ENCODE results near the gene HS3ST3A1. TPM values are rescaled to one million over a fixed set of nuclear protein-coding genes. Genes with fewer than 3 reads are reported as not detected.

Gene HS3ST3A1
- total RNA-seq, 1 experiment from 2014 or later = not detected

DNA sequence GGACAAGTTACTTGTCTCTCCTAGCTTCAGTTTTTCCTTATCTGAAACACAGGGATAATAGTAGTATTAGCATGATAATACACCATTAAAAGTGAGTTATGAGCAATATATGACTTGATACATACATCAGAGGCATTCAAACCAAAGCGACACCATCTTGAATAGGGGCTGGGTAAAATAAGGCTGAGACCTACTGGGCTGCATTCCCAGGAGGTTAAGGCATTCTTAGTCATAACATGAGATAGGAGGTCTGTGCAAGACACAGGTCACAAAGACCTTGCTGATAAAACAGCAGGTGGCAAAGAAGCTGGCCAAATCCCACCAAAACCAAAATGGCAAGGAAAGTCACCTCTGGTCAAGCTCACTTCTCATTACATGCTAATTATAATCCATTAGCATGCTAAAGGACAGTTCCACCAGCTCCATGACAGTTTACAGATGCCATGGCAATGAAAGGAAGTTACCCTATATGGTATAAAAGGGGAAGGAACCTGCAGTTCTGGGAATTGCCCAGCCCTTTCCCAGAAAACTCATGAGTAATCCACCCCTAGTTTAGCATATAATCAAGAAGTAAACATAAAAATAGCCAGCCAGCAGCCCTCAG, 37.2 kb upstream of the HS3ST3A1 start:
- Histone ChIP-seq H3K79me2 (ENCODE audit: low read length) (no peaks in the 10 kb centered on the region), H3K4me3 (ENCODE audit: low read length) (no peak overlapping the region), H3K4me2 (ENCODE audit: low read depth, low read length, poor library complexity, severe bottlenecking) (no peak overlapping the region), H3K27me3 (ENCODE audit: low read length) (no peaks in the 10 kb centered on the region), H4K20me1 (ENCODE audit: insufficient read depth, low read depth, low read length) (no peaks in the 10 kb centered on the region), H3K9ac (ENCODE audit: low read length) (no peak overlapping the region), H3K9me2 (replicated peaks; ENCODE audit: insufficient read depth, low read length) (no peaks in the 10 kb centered on the region), H2AFZ (ENCODE audit: low read length) (no peak overlapping the region), H3K27ac (ENCODE audit: low read length) (no peak overlapping the region), H3K9me3 (ENCODE audit: low read length) (no peaks in the 10 kb centered on the region), H3K36me3 (ENCODE audit: insufficient read depth, low read length) (no peaks in the 10 kb centered on the region), H3K4me1 (ENCODE audit: low read length) (no peaks in the 10 kb centered on the region)
- no peak for DNase-seq

GRCh38 chr17:13636951-13637350, 35.2 kb upstream of the HS3ST3A1 start:
- Histone ChIP-seq H3K9me2 (replicated peaks; ENCODE audit: insufficient read depth, low read length) (no peaks in the 10 kb centered on the region), H2AFZ (ENCODE audit: low read length) (no peak overlapping the region), H3K9me3 (ENCODE audit: low read length) (no peaks in the 10 kb centered on the region), H3K9ac (ENCODE audit: low read length) (no peak overlapping the region), H3K79me2 (ENCODE audit: low read length) (no peaks in the 10 kb centered on the region), H3K4me2 (ENCODE audit: low read depth, low read length, poor library complexity, severe bottlenecking) (no peak overlapping the region), H3K27ac (ENCODE audit: low read length) (no peak overlapping the region), H3K4me1 (ENCODE audit: low read length) (no peaks in the 10 kb centered on the region), H3K36me3 (ENCODE audit: insufficient read depth, low read length) (no peaks in the 10 kb centered on the region), H3K4me3 (ENCODE audit: low read length) (no peak overlapping the region), H3K27me3 (ENCODE audit: low read length) (no peaks in the 10 kb centered on the region), H4K20me1 (ENCODE audit: insufficient read depth, low read depth, low read length) (no peaks in the 10 kb centered on the region)
- no peak for DNase-seq

- Histone ChIP-seq H3K9me2 (replicated peaks; ENCODE audit: insufficient read depth, low read length) (no peaks in the 10 kb centered on the region), H3K9ac (ENCODE audit: low read length) (no peak overlapping the region), H3K36me3 (ENCODE audit: insufficient read depth, low read length) (no peaks in the 10 kb centered on the region), H3K4me1 (ENCODE audit: low read length) (peaks cover 2% of the 10 kb centered on the region; the same call in 1 of the 2 replicates), H3K27me3 (ENCODE audit: low read length) (no peaks in the 10 kb centered on the region), H2AFZ (ENCODE audit: low read length) (no peak overlapping the region), H3K4me3 (ENCODE audit: low read length) (no peak overlapping the region), H3K79me2 (ENCODE audit: low read length) (no peaks in the 10 kb centered on the region), H3K9me3 (ENCODE audit: low read length) (no peaks in the 10 kb centered on the region), H3K27ac (ENCODE audit: low read length) (no peak overlapping the region), H4K20me1 (ENCODE audit: insufficient read depth, low read depth, low read length) (no peaks in the 10 kb centered on the region), H3K4me2 (ENCODE audit: low read depth, low read length, poor library complexity, severe bottlenecking) (no peak overlapping the region)
- no peak for DNase-seq
Measured at GRCh38 chr17:13635951-13636350, 34.2 kb upstream of the HS3ST3A1 start.

GRCh38 chr17:13634021-13634420, 32.3 kb upstream of the HS3ST3A1 start:
- Histone ChIP-seq H3K27ac (ENCODE audit: low read length) (no peak overlapping the region), H3K9ac (ENCODE audit: low read length) (no peak overlapping the region), H2AFZ (ENCODE audit: low read length) (no peak overlapping the region), H3K79me2 (ENCODE audit: low read length) (no peaks in the 10 kb centered on the region), H4K20me1 (ENCODE audit: insufficient read depth, low read depth, low read length) (no peaks in the 10 kb centered on the region), H3K27me3 (ENCODE audit: low read length) (no peaks in the 10 kb centered on the region), H3K9me2 (replicated peaks; ENCODE audit: insufficient read depth, low read length) (no peaks in the 10 kb centered on the region), H3K9me3 (ENCODE audit: low read length) (no peaks in the 10 kb centered on the region), H3K4me1 (ENCODE audit: low read length) (peaks cover 2% of the 10 kb centered on the region; the same call in 1 of the 2 replicates), H3K4me3 (ENCODE audit: low read length) (no peak overlapping the region), H3K36me3 (ENCODE audit: insufficient read depth, low read length) (no peaks in the 10 kb centered on the region), H3K4me2 (ENCODE audit: low read depth, low read length, poor library complexity, severe bottlenecking) (no peak overlapping the region)
- DNase-seq = no peak

- H2AFZ ChIP-seq (ENCODE audit: low read length) = no peak overlapping the region
- H3K9ac ChIP-seq (ENCODE audit: low read length) = no peak overlapping the region
- H3K4me1 ChIP-seq (ENCODE audit: low read length) = peaks cover 2% of the 10 kb centered on the region; the same call in 1 of the 2 replicates
- no peaks in the 10 kb centered on the region for H3K79me2 ChIP-seq (ENCODE audit: low read length)
- H4K20me1 ChIP-seq (ENCODE audit: insufficient read depth, low read depth, low read length) = no peaks in the 10 kb centered on the region
- no peak overlapping the region for H3K4me2 ChIP-seq (ENCODE audit: low read depth, low read length, poor library complexity, severe bottlenecking)
- no peak overlapping the region for H3K4me3 ChIP-seq (ENCODE audit: low read length)
- no peak for DNase-seq
- no peaks in the 10 kb centered on the region for H3K9me3 ChIP-seq (ENCODE audit: low read length)
- H3K36me3 ChIP-seq (ENCODE audit: insufficient read depth, low read length) = no peaks in the 10 kb centered on the region
- H3K27ac ChIP-seq (ENCODE audit: low read length) = no peak overlapping the region
- H3K9me2 ChIP-seq (replicated peaks; ENCODE audit: insufficient read depth, low read length) = no peaks in the 10 kb centered on the region
- no peaks in the 10 kb centered on the region for H3K27me3 ChIP-seq (ENCODE audit: low read length)
Measured at GRCh38 chr17:13631529-13631928, 29.8 kb upstream of the HS3ST3A1 start.

GRCh38 chr17:13626703-13627102, 25.0 kb upstream of the HS3ST3A1 start:
- Histone ChIP-seq H3K4me2 (ENCODE audit: low read depth, low read length, poor library complexity, severe bottlenecking) (no peak overlapping the region), H3K9me2 (replicated peaks; ENCODE audit: insufficient read depth, low read length) (no peaks in the 10 kb centered on the region), H3K4me3 (ENCODE audit: low read length) (no peak overlapping the region), H3K9ac (ENCODE audit: low read length) (no peak overlapping the region), H3K36me3 (ENCODE audit: insufficient read depth, low read length) (no peaks in the 10 kb centered on the region), H3K27me3 (ENCODE audit: low read length) (no peaks in the 10 kb centered on the region), H3K4me1 (ENCODE audit: low read length) (peaks cover 2% of the 10 kb centered on the region; the same call in 1 of the 2 replicates), H3K9me3 (ENCODE audit: low read length) (no peaks in the 10 kb centered on the region), H4K20me1 (ENCODE audit: insufficient read depth, low read depth, low read length) (no peaks in the 10 kb centered on the region), H3K27ac (ENCODE audit: low read length) (no peak overlapping the region), H2AFZ (ENCODE audit: low read length) (no peak overlapping the region), H3K79me2 (ENCODE audit: low read length) (no peaks in the 10 kb centered on the region)
- no peak for DNase-seq

- peaks cover 6% of the 10 kb centered on the region for H3K9me3 ChIP-seq (ENCODE audit: low read length)
- H3K4me3 ChIP-seq (ENCODE audit: low read length) = no peak overlapping the region
- H4K20me1 ChIP-seq (ENCODE audit: insufficient read depth, low read depth, low read length) = no peaks in the 10 kb centered on the region
- no peak overlapping the region for H3K4me2 ChIP-seq (ENCODE audit: low read depth, low read length, poor library complexity, severe bottlenecking)
- no peak overlapping the region for H3K27ac ChIP-seq (ENCODE audit: low read length)
- no peaks in the 10 kb centered on the region for H3K79me2 ChIP-seq (ENCODE audit: low read length)
- no peaks in the 10 kb centered on the region for H3K9me2 ChIP-seq (replicated peaks; ENCODE audit: insufficient read depth, low read length)
- H2AFZ ChIP-seq (ENCODE audit: low read length) = no peak overlapping the region
- no peaks in the 10 kb centered on the region for H3K36me3 ChIP-seq (ENCODE audit: insufficient read depth, low read length)
- no peaks in the 10 kb centered on the region for H3K4me1 ChIP-seq (ENCODE audit: low read length)
- no peak overlapping the region for H3K9ac ChIP-seq (ENCODE audit: low read length)
- DNase-seq = peak; percentile 43
- no peaks in the 10 kb centered on the region for H3K27me3 ChIP-seq (ENCODE audit: low read length)
Measured at GRCh38 chr17:13619462-13619861, 17.7 kb upstream of the HS3ST3A1 start.

DNA sequence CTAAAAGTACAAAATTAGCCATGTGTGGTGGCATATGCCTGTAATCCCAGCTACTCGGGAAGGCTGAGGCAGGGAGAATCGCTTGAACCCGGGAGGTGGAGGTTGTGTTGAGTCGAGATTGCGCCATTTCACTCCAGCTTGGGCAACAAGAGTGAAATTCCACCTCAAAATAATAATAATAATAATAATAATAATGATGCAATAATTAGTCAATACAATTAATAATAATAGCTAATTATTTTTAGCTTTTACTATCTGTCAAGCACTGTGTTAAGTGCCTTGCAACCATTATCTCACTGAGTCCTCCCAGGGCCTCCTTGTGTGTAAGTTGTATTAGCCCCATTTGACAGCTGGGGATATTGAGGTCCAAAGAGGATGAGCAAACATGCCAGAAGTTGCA, 14.3 kb upstream of the HS3ST3A1 start:
- no peaks in the 10 kb centered on the region for H3K36me3 ChIP-seq (ENCODE audit: insufficient read depth, low read length)
- H3K27ac ChIP-seq (ENCODE audit: low read length) = no peak overlapping the region
- H3K4me2 ChIP-seq (ENCODE audit: low read depth, low read length, poor library complexity, severe bottlenecking) = no peak overlapping the region
- H4K20me1 ChIP-seq (ENCODE audit: insufficient read depth, low read depth, low read length) = no peaks in the 10 kb centered on the region
- peaks cover 10% of the 10 kb centered on the region for H3K9me3 ChIP-seq (ENCODE audit: low read length)
- peaks cover 2% of the 10 kb centered on the region; the same call in 1 of the 2 replicates for H3K27me3 ChIP-seq (ENCODE audit: low read length)
- H3K9me2 ChIP-seq (replicated peaks; ENCODE audit: insufficient read depth, low read length) = no peaks in the 10 kb centered on the region
- no peak overlapping the region for H3K9ac ChIP-seq (ENCODE audit: low read length)
- no peaks in the 10 kb centered on the region for H3K79me2 ChIP-seq (ENCODE audit: low read length)
- H3K4me3 ChIP-seq (ENCODE audit: low read length) = no peak overlapping the region
- no peaks in the 10 kb centered on the region for H3K4me1 ChIP-seq (ENCODE audit: low read length)
- no peak for DNase-seq
- no peak overlapping the region for H2AFZ ChIP-seq (ENCODE audit: low read length)

Data from Karpas-422 (cell line).